Cardiac septum (tissue), 1 donor: ENCODE results near the gene OPRL1. TPM values are rescaled to one million over a fixed set of nuclear protein-coding genes. Genes with fewer than 3 reads are reported as not detected.
"Not testable (repeated sequence)": the region's sequence is repeated elsewhere in the genome, so short reads cannot be mapped to it uniquely, and the experiment has no call there.

ENCODE experiments used
- DNase-seq: peaks from one replicate; pipeline ENCODE4 v3.0.0-alpha.2; 2020; ENCODE audit warnings: low spot score
- intact Hi-C: fragments of 100-400 bp; cut with DNase I; formaldehyde crosslinking; loops from one replicate; pipeline ENCODE4 v1.14.0; 2022
- total RNA-seq: library from RNA; stranded (reverse); fragmentation: NEBNext Ultra II Directional; extraction: Animal tissue kit (Norgen Biotek cat#: 25700); gene quantifications from one replicate; pipeline ENCODE4 v1.2.1, GENCODE V29; 2021
- donor health status: DM: no; HTN: no; CAD: no.

OPRL1 gene
- total RNA-seq, 1 donor from 2014 or later, result 0.48 TPM

DNA sequence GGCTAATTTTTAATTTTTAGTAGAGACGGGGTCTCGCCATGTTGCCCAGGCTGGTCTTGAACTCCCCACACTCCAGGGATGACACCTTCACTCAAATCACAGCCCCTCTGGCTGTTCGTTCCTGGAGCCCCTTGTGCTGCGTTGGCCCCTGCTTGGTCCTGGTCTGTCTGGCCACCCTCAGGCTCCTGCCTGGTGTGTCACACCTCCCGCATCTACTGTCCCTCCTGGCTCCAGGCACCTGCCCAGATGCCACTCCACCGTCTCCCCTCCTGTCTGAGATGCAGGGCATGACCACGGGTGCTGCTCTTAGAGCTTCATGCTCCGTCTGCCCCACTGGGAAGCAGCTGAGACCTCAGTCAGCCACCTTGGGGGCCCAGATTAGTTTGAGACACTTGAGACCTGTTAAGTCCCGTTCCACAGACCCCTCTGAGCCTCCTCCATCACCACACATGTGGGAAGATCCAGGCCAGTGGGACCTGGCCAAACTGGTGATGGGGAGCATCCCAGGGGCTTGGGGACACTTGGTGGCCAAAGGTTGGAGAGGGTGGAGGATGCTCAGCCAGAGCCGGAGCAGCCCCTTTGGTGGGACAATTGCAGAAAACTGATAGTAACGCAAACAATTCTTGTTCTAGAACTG lies 49.4 kb downstream of the OPRL1 start:
- intact Hi-C loops, result no loop called here
- DNase-seq, result peak; percentile 49

DNA sequence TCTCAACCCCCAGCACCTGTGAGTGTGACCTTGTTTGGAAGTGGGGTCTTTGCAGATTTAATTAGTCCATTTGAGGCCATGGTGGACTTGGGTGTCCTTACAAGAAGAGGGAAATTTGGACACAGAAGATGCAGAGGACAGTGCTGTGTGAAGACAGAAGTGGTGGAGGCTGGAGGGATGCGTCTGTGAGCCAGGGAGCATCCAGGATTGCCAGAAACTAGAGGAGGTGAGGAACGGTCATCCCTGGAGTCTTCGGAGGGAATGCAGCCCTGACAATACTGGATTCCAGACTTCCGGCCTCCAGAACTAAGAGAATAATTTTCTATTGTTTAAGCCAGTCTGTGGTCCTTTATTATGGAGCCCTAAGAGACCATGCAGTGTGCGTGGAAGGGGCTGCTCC lies 50.4 kb downstream of the OPRL1 start:
- intact Hi-C loops, result no loop called here
- peak; percentile 41 for DNase-seq

DNA sequence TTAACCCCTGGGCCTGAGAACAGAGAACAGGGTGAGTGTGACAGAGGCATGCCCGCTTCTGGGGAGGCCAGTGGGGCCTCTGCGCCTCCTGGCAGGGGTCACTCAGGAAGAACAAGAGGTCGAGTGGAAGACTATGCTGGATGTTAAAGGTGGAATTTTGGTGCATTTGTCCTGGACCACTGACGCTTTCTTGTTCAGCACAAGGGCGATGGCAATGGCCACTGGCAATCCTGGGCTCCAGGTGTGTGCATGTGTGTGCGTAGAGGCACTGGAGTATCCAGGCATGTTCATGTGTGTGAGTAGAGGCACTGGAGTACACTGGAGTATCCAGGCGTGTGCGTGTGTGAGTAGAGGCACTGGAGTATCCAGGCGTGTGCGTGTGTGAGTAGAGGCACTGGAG lies 51.0 kb downstream of the OPRL1 start:
- peak; percentile 29 for DNase-seq

DNA sequence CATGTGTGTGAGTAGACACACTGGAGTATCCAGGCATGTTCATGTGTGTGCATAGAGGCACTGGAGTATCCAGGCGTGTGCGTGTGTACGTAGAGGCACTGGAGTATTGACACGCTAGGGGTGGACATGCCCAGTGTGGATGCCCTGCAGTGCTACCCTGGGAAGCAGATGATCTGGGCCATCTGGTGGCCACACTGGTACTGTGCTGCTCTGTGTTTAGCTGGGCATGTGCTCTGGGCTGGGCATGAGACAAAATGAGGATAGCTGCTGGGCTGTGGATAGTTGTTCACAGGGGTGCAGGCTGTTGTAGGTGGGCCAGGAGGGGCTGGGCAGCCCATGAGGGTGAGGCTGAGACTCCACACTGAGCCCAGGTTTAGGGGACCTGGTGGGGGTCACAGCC lies 51.5 kb downstream of the OPRL1 start:
- DNase-seq, result peak; percentile 41
- intact Hi-C loops, result no loop called here

More for the DNA sequence above, 51.0 kb downstream of the OPRL1 start:
- intact Hi-C loops, result no loop called here

DNA sequence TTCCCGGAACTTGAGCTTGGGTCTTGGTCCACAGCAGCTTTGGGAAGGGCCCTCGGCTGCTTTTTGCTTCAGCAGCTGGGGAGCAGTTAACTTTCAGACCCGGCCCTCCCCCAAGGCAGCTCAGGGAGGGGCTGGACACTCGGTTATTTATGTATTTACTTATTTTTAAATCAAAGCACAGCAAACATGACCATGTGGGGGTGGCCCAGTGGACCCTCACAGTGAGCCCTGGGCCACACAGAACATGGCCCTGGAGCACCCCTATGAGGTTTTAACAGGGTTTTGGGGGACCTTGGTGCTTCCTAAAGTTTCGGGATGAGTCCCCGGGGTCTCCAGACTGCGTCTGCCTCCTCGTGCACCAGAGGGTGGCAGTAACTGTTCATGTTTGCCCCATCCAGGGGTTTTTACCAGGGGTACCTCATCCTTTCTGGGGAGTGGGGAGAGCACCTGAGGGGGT lies 54.1 kb downstream of the OPRL1 start:
- peak; percentile 46 for DNase-seq
- intact Hi-C loops, result no loop called here

DNA sequence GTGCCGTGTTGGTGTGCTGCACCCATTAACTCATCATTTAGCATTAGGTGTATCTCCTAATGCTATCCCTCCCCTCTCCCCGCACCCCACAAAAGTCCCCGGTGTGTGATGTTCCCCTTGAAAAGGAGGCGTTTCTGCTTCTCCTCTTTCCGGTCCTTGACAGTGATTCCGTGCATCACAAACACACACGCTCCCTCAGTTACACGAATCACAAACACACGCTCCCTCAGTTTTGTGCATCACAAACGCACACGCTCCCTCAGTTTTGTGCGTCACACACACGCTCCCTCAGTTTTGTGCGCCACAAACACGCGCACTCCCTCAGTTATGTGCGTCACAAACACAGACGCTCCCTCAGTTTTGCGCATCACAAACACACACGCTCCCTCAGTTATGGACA lies 54.9 kb downstream of the OPRL1 start:
- DNase-seq, result peak; percentile 47
- intact Hi-C loops, result not testable (repeated sequence)

DNA sequence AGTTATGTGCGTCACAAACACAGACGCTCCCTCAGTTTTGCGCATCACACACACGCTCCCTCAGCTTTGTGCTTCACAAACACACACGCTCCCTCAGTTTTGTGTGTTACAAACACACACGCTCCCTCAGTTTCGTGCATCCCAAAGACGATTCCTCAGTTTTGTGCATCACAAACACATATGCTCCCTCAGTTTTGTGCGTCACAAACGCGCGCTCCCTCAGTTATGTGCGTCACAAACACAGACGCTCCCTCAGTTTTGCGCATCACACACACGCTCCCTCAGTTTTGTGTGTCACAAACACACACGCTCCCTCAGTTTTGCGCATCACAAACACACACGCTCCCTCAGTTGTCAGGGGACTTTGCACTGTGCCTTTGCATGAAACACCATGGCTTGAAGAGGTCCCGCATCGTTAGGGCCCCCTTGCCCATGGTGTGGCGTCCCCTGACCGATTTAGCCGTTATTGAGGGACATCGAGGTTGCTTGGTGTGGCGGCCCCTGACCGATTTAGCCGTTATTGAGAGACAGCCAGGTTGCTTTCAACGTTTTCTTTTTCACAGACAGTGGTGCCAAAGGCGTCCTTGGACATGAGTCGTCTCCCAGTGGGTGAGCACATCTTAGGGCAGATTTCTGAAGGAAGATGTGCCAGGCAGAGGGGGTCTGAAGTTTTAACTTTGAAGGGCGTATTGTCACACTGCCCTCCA lies 56.3 kb downstream of the OPRL1 start:
- DNase-seq, result peak; percentile 51

DNA sequence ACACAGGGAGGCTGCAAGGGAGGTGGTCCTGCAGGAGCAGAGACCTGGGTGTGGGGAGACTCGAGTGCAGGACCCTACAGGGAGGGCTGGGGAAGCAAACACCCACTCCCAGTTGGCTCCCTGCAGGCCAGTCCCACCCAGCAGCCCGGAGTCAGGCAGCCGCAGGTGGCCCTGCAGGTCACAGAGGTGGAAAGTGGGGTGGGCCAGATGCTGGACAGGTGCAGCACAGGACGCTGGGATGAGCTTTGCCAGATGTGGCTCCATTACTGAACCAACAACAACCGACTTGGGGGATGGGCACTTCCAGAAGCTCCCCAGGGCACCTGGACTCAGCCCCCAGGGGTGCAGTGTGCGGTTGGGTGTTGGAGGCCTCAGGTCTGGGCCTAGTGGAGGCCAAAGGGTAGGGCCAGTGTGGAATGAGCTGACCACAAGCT lies 57.7 kb downstream of the OPRL1 start:
- DNase-seq, result peak; percentile 71

More for the DNA sequence above, 56.3 kb downstream of the OPRL1 start:
- intact Hi-C loops, result no loop called here

DNA sequence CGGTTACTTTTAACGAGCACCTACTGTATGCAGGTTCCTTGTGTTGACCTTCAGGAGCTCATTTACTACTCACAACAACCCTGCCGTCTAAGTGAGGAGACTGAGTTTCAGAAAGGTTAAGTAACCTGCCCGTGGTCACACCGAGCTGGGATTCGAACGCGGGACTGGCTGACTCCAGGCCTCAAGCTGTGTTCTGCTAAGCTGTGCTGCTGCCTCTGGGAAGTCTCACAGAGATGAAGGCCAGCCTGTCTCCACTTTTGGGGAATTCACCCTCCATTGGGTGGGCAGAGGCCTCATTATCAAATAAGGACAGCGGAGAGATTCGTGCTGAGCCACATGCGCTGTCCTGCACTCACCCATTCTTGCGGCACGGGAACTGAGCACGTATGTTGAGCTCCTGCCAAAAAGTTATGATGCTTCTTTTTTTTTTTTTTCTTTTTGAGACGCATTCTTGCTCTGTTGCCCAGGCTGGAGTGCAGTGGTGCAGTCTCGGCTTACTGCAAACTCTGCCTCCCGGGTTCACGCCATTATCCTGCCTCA lies 58.5 kb downstream of the OPRL1 start:
- DNase-seq, result peak; percentile 62

More for the DNA sequence above, 57.7 kb downstream of the OPRL1 start:
- intact Hi-C loops, result no loop called here

DNA sequence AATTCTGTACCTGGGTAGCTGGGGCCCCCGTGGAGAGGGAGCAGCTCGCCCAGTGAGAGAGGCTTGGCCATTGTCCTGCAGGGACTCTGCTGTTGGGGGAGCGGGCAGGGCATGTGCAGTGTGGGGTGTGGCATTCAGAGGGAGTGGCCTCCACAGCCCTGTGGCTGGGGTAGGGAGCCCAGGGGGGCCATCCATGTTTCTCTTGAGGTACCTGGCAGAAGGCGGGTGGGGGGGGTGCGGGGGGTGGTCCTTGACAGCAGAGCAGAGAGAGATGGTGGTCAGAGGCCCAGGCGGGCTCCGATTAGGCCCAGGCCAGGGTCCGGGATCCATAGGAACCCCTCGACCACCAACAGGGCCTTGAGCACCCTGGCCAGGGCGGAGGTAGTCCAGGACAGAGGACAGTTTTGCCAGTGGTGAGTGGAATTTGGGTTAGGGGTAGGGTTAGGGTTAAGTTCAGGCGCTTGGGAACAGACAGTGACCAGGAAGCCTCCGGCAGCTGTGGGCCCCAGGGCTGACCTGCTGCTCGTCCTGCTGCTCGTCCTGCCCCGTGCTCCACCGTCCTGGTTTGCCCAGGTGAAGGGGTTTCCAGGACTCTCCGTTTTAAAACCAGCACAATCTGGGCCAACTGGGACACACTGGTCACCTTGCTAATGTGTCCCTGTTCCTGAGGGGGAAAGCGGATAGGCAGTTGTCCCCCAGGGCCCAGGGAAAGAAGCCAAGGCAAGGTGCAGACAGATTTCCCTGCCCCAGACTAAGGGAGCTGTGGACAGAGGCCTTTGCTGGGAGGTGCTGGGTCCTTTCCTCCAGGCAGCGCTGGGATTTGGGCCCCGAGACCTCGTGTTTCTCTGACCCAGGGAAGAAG lies 59.5 kb downstream of the OPRL1 start:
- intact Hi-C loops, result no loop called here
- peak; percentile 54 for DNase-seq

More for the DNA sequence above, 58.5 kb downstream of the OPRL1 start:
- intact Hi-C loops, result no loop called here

DNA sequence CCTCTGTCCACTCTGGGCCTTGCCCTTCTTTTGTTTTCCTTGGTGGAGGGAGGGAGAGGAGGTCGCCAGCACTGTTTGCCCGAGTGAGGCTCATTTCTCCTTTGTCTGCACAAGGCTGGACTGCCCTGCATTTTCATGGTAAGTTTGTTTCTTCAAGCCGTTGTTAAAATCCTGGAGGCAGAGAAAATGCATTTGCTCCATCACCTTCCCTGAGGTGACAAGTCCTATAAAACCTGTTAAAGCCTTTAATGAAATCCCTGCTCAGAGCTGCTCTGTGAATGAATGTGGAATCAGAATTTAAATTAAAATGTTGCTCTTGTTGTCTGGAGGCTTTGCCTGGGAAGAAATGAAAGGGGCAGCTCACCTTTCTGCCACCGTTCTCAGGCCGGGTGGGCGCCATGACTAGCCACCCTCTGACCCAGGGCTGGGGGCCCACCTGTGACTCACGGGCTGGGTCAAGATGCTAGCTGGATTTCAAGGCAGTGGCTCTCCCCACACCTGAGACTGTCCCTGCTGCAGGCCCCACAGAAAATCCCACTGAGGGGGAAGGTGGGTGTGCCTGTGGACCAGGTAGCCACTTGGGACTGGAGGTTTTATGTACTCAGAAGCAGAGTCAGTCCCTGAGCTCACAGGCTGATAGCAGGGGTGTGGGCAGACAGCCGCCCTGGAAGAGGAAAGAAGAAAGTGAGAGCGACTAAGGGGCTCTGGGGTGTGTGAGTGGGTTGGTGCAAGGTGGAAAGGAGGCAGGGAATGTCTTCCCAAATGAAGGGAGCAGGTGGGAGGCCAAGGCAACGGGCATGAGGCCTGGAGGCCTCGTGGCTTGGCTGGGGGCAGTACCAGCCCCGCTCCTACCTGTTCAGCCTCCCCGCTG lies 60.4 kb downstream of the OPRL1 start:
- intact Hi-C loops, result no loop called here
- DNase-seq, result peak; percentile 39

DNA sequence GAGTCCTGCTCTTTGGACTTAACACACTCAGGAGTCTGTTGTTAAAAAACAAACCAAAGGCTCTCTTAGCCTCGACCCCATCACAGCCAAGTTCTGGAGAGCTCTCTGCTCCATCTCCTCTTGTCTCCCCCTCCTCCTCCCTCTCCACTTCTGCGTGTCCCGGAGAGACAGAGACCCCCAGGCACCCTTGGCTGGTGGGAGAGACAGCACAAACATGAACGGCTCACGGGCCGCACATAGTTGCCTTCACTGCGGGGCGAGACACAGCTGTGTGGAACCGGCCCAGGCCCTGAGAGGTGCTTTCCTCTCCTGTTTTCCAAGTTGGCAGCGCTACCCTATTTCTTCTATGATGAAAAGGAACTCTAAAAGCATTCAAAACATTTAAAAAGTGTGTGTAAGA lies 61.1 kb downstream of the OPRL1 start:
- peak; percentile 46 for DNase-seq

DNA sequence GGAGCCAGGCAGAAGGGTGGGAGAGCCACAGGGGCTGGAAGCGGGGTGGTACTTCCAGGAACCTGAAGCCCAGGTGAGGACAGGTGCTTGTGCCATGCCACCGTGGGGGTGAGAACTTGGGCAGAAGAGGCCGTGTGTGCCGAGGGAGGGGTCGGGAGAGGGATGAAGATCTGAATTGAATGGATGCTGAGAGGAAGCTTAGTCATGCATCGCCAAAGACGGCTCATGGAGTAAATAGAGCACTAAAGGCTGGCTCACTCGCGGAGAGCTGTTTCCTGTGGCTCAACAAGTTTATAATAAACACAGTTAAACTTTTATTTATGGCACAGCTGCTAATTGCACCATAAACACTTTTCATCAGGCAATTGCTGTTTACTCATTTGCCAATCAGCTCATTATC lies 62.7 kb downstream of the OPRL1 start:
- intact Hi-C loops, result no loop called here

More for the DNA sequence above, 61.1 kb downstream of the OPRL1 start:
- intact Hi-C loops, result no loop called here

DNA sequence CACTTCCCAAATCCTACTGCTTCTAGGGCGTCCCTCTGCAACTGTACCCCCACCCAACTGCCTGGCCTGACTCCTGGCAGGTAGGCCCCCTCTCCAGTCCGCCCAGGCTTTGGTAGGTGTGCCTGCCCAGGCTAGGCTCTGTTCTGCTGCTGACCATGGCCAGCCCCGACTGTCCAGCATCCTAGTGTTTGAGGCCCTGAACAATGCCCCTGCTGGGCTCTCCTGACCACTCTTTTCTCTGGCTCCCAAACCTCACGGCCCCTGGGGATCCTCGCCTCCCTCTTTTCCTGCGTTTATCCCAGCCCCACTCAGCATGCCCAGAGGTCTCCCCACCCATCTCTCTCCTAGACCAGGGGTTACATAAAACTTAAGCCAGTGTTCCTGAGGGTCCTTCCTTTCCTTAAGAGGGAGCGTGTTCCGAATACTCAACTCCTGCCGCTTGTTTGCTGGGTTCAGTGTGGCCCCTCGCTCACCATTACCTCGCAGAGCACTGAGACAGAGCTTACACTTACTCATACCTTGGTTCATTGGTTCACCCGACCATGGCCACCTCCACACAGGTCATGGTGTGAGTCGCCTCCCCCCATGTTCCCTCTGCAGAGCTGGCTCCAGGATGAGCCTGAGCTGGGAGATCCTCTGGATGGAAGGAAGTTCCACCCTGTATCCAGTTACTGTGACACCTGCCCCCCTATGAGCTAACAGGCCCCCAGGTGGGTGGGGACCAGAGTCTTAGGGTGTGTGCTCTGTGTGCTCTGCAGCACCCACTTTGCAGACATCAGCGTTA lies 63.3 kb downstream of the OPRL1 start:
- intact Hi-C loops, result no loop called here
- DNase-seq, result peak; percentile 36

More for the DNA sequence above, 62.7 kb downstream of the OPRL1 start:
- DNase-seq, result peak; percentile 17

DNA sequence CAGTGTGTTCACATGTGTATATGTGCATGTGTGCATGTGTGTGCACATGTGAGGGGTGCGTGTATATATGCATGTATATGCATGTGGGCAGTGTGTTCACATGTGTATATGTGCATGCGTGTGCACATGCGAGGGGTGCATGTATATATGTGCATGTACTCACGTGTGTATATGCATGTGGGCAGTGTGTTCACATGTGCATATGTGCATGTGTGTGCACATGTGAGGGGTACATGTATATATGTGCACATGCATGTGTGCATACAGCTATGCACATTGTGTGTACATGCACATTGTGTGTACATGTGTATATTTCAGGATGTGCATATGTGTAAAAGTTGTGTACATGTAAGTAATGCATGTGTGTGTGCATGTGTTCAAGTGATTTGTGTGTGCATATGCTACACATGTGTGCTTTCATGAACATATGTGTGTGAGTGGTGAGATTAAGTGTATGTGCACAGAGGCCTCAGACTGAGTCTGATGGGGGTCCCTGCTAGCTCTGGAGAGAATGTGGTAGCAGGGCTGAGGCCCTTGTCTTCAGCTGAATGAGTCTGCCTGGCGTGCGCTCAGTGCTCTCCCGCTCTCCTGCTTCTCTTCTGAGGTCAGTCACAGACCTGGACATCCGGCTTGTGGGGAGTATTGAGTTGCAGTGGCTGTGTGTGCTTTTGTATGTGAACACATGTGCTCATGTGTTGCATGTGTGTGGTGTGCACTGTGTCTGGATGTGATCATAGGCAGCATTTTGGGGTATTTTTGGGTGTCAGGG lies 64.4 kb downstream of the OPRL1 start:
- intact Hi-C loops, result no loop called here
- DNase-seq, result peak; percentile 35

DNA sequence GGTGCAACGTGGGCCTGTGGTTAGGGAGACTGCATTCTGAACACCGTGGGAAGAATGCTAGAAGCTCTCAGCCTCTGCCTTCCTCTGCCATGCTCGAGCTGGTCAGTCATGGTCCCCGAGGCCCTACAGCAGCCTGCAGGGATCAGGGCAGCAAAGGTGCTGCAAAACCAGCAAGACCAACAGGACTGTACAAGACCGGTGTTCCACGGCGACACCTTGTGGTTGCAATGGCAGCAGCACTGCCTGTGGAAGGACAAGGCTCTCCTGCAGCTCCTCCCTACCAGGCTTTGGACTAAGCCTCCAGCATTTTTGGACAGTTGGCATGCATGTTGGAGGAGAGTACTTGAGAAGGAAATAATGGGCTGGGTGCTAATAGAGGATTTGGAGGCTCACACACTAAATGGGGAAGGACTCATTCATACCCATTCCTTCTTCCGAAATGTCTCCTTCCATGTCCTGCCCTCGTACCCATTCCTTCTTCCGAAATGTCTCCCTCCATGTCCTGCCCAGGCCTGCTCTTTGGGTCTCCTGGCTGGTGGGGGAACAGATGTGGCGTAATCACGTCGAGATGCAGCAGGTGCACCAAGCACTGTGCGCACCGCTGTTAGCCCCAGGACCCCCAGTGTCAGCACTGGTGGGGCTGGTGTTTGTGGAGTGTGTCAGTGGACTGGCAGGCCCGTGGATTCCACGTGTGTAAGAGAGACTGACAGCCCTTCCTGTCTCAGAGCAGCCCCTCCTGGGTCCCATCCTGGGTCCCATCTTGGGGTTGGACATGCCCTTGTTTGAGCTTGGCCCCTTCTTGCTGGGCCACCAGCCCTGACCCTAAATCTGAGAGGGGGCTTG lies 65.8 kb downstream of the OPRL1 start:
- intact Hi-C loops, result no loop called here
- peak; percentile 65 for DNase-seq
